HepG2 (cell line): ENCODE results near the gene CTNNA2. TPM values are rescaled to one million over a fixed set of nuclear protein-coding genes. Genes with fewer than 3 reads are reported as not detected.

Source experiments
- HOXA9 ChIP-seq: sonication (generic); formaldehyde crosslinking; IDR thresholded peaks from 2 replicates; pipeline ENCODE4 v1.8.1; 2022; ENCODE audit warnings: missing genetic modification reagents, mild to moderate bottlenecking, moderate library complexity, borderline replicate concordance
- NFYB ChIP-seq: sonication (generic); formaldehyde crosslinking; IDR thresholded peaks from 2 replicates; pipeline ENCODE4 v1.4.0; 2020; ENCODE audit warnings: missing genetic modification reagents
- YEATS4 ChIP-seq: sonication (generic); formaldehyde crosslinking; IDR thresholded peaks from 2 replicates; pipeline ENCODE4 v1.4.0; 2020; ENCODE audit warnings: missing genetic modification reagents, borderline replicate concordance
- polyA plus RNA-seq, 8 experiments: library from polyadenylated mRNA; depleted of rRNA in 3 of 8; stranded (reverse) in 7 of 8; unstranded in 1 of 8; fragments of >200 nt; fragmentation: Illumina TruSeq in 4 of 8; extraction: Trizol in 4 of 8; gene quantifications; 2 replicates each; pipeline versions ENCODE4 v1.2.1 to v1.2.3, GENCODE V29; 2011 to 2016; ENCODE audit warnings: low read depth in 4 of 8, missing spikeins in 1 of 8, mixed read lengths in 1 of 8; ENCODE audit not compliant: insufficient read depth in 1 of 8
- total RNA-seq, 5 experiments: library from RNA; depleted of rRNA; stranded (reverse); fragments of >200 nt; fragmentation: Illumina TruSeq; extraction: Trizol; gene quantifications; 2 replicates each; pipeline ENCODE4 v1.2.3, GENCODE V29; 2016; ENCODE audit warnings: low read depth in 1 of 5
- TF ChIP-seq, protein P1 (sequence below), 2 experiments: sonication (generic) in 1 of 2; formaldehyde crosslinking in 1 of 2; IDR thresholded peaks; 2 replicates each; pipeline versions ENCODE4 v1.4.0 to v1.6.1; 2016 to 2020; ENCODE audit warnings: borderline replicate concordance in 1 of 2, low read depth in 1 of 2, mild to moderate bottlenecking in 1 of 2, missing genetic modification reagents in 1 of 2
- TF ChIP-seq, protein P2 (sequence below): sonication (generic); formaldehyde crosslinking; IDR thresholded peaks from 2 replicates; pipeline ENCODE4 v1.8.1; 2023; ENCODE audit warnings: mild to moderate bottlenecking, moderate library complexity, missing genetic modification reagents
- TF ChIP-seq, protein P3 (sequence below): conservative IDR thresholded peaks from 2 replicates; pipeline ENCODE4 v1.6.1; 2018; ENCODE audit warnings: missing genetic modification reagents

The CTNNA2 gene
- total and polyA plus RNA-seq, 2 of the 13 experiments (the other 11 are each of a cell fraction or from before 2014, with no cell fraction given): not detected

DNA sequence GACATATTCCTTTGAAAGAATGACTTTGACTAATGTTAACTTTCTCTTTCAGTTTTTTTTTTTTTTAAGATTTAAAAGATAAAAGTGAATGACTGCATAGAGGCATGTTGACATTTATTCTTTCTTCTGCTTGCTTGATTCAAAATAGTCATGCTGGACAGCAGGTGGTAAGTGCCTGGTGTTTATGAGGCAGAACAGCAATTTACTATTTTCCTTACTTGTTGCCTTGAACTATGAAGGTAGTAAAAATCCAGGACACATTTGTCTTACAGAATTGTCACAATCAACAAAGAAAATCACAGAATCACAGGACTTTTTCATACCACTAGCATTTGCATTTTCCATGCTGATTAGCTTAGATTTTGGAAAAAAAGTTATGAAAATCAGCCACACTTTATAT is 388.3 kb downstream of the CTNNA2 start (continued):
- TF ChIP-seq, protein P1, sequence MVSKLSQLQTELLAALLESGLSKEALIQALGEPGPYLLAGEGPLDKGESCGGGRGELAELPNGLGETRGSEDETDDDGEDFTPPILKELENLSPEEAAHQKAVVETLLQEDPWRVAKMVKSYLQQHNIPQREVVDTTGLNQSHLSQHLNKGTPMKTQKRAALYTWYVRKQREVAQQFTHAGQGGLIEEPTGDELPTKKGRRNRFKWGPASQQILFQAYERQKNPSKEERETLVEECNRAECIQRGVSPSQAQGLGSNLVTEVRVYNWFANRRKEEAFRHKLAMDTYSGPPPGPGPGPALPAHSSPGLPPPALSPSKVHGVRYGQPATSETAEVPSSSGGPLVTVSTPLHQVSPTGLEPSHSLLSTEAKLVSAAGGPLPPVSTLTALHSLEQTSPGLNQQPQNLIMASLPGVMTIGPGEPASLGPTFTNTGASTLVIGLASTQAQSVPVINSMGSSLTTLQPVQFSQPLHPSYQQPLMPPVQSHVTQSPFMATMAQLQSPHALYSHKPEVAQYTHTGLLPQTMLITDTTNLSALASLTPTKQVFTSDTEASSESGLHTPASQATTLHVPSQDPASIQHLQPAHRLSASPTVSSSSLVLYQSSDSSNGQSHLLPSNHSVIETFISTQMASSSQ (IDR thresholded peaks at IDR 0.05; ENCODE audit: low read depth): no peak
- TF ChIP-seq, protein P1 (CRISPR knock-in tag; IDR thresholded peaks at IDR 0.05; ENCODE audit: borderline replicate concordance): no peak
- TF ChIP-seq NFYB (CRISPR knock-in tag): no peak
- TF ChIP-seq YEATS4 (CRISPR knock-in tag): no peak
- TF ChIP-seq, protein P2, sequence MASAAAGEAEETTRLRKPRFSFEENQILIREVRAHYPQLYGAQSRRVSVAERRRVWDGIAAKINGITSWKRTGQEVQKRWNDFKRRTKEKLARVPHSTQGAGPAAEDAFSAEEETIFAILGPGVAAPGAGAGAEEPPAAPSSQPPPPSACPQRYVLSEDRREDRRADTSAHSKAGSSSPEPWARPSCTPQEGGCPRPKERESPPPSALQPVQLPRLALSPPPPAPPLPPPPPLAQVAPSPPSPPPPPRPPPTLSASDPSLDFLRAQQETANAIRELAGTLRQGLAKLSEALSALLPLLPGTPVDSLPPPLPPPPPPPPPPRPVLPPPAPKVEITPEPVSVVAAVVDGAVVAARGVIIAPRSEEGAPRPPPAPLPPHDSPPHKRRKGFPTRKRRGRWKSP (CRISPR knock-in tag): no peak
- TF ChIP-seq, protein P3, sequence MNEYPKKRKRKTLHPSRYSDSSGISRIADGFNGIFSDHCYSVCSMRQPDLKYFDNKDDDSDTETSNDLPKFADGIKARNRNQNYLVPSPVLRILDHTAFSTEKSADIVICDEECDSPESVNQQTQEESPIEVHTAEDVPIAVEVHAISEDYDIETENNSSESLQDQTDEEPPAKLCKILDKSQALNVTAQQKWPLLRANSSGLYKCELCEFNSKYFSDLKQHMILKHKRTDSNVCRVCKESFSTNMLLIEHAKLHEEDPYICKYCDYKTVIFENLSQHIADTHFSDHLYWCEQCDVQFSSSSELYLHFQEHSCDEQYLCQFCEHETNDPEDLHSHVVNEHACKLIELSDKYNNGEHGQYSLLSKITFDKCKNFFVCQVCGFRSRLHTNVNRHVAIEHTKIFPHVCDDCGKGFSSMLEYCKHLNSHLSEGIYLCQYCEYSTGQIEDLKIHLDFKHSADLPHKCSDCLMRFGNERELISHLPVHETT (CRISPR knock-in tag): no peak
- no peak for TF ChIP-seq HOXA9 (CRISPR knock-in tag)
